DOHH2 (cell line): ENCODE data around the gene ZSWIM2.

Experiments
- H3F3A ChIP-seq: fragments of 200-600 bp; sonication (generic), shearing (Covaris generic); 2 replicates; pipeline ENCODE4 v1.6.0; 2016; ENCODE audit warnings: antibody characterized with exemption, mild to moderate bottlenecking; ENCODE audit not compliant: control insufficient read depth, insufficient read depth
- H3K27ac ChIP-seq: fragments of 200-600 bp; sonication (generic); 2 replicates; pipeline ENCODE4 v1.5.1; 2014; ENCODE audit warnings: low read depth, mild to moderate bottlenecking, low read length, moderate library complexity
- H3K27me3 ChIP-seq: fragments of 200-600 bp; sonication (generic); 2 replicates; pipeline ENCODE4 v1.6.1; 2014; ENCODE audit warnings: mild to moderate bottlenecking, low read length, mixed read lengths; ENCODE audit not compliant: control insufficient read depth
- H3K36me3 ChIP-seq: fragments of 200-600 bp; sonication (generic); 2 replicates; pipeline ENCODE4 v1.6.1; 2014; ENCODE audit warnings: mild to moderate bottlenecking, low read length, moderate library complexity, mixed read lengths; ENCODE audit not compliant: control insufficient read depth
- H3K4me1 ChIP-seq: fragments of 200-600 bp; sonication (generic); 2 replicates; pipeline ENCODE4 v1.6.1; 2014; ENCODE audit warnings: mild to moderate bottlenecking, low read length, mixed read lengths; ENCODE audit not compliant: control insufficient read depth
- H3K4me2 ChIP-seq: fragments of 200-600 bp; sonication (generic); 2 replicates; pipeline ENCODE4 v1.6.0; 2014; ENCODE audit warnings: mild to moderate bottlenecking, low read length, moderate library complexity
- H3K4me3 ChIP-seq: fragments of 200-600 bp; sonication (generic); 2 replicates; pipeline ENCODE4 v1.5.1; 2014; ENCODE audit warnings: mild to moderate bottlenecking, low read length, mixed read lengths
- H3K79me2 ChIP-seq: fragments of 200-600 bp; sonication (generic); 2 replicates; pipeline ENCODE4 v1.6.1; 2014; ENCODE audit warnings: mild to moderate bottlenecking, low read length, mixed read lengths; ENCODE audit not compliant: control insufficient read depth
- H3K9me2 ChIP-seq: fragments of 200-600 bp; sonication (generic); replicated peaks from 2 replicates; pipeline ENCODE4 v1.6.1; 2014; ENCODE audit warnings: mild to moderate bottlenecking, low read length, mixed read lengths; ENCODE audit not compliant: control insufficient read depth
- H3K9me3 ChIP-seq: fragments of 200-600 bp; sonication (generic); 2 replicates; pipeline ENCODE4 v1.6.1; 2014; ENCODE audit warnings: antibody characterized with exemption, low read length, mixed read lengths; ENCODE audit not compliant: control insufficient read depth, insufficient read depth
- H4K20me1 ChIP-seq: fragments of 200-600 bp; sonication (generic); 2 replicates; pipeline ENCODE4 v1.6.0; 2014; ENCODE audit warnings: low read depth, mild to moderate bottlenecking, antibody characterized with exemption, low read length, moderate library complexity; ENCODE audit not compliant: control insufficient read depth, insufficient read depth
- EZH2phosphoT487 ChIP-seq: fragments of 200-600 bp; sonication (generic); IDR thresholded peaks from 2 replicates; pipeline ENCODE4 v1.6.1; 2017; ENCODE audit warnings: borderline replicate concordance, mild to moderate bottlenecking, antibody characterized with exemption, low read length, moderate library complexity, mixed read lengths
- TF ChIP-seq, protein P1 (sequence below): fragments of 200-600 bp; sonication (generic); IDR thresholded peaks from one replicate; pipeline ENCODE4 v1.5.1; 2014; ENCODE audit warnings: antibody characterized with exemption, mild to moderate bottlenecking, low read depth, low read length; ENCODE audit not compliant: poor library complexity, severe bottlenecking

ZSWIM2 gene

DNA sequence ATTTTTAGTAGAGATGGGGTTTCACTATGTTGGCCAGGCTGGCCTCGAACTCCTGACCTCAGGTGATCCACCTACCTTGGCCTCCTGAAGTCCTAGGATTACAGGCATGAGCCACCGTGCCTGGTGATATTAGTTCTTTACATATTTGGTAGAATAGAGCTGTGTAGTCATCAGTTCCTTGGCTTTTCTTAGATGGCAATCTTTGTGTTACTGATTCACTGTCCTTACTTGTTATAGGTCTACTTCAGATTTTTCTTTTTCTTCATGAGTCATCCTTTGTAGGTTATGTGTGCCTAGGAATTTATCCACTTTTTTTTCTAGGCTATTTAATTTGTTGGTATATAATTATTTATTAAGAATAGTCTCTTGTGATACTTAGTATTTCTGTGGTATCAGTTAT is 30.3 kb upstream of the ZSWIM2 start:
- no peak for TF ChIP-seq EZH2phosphoT487
- TF ChIP-seq, protein P1, sequence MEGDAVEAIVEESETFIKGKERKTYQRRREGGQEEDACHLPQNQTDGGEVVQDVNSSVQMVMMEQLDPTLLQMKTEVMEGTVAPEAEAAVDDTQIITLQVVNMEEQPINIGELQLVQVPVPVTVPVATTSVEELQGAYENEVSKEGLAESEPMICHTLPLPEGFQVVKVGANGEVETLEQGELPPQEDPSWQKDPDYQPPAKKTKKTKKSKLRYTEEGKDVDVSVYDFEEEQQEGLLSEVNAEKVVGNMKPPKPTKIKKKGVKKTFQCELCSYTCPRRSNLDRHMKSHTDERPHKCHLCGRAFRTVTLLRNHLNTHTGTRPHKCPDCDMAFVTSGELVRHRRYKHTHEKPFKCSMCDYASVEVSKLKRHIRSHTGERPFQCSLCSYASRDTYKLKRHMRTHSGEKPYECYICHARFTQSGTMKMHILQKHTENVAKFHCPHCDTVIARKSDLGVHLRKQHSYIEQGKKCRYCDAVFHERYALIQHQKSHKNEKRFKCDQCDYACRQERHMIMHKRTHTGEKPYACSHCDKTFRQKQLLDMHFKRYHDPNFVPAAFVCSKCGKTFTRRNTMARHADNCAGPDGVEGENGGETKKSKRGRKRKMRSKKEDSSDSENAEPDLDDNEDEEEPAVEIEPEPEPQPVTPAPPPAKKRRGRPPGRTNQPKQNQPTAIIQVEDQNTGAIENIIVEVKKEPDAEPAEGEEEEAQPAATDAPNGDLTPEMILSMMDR = no peak
- no peaks in the 10 kb centered on the region for H3K79me2 ChIP-seq
- H3K27me3 ChIP-seq = no peaks in the 10 kb centered on the region
- H4K20me1 ChIP-seq = no peaks in the 10 kb centered on the region
- no peaks in the 10 kb centered on the region for H3K9me2 ChIP-seq
- H3K27ac ChIP-seq = no peak overlapping the region
- H3F3A ChIP-seq = no peaks in the 10 kb centered on the region
- no peak overlapping the region for H3K4me2 ChIP-seq
- H3K9me3 ChIP-seq = no peaks in the 10 kb centered on the region
- no peak overlapping the region for H3K4me3 ChIP-seq
- H3K4me1 ChIP-seq = no peaks in the 10 kb centered on the region
- H3K36me3 ChIP-seq = no peaks in the 10 kb centered on the region

DNA sequence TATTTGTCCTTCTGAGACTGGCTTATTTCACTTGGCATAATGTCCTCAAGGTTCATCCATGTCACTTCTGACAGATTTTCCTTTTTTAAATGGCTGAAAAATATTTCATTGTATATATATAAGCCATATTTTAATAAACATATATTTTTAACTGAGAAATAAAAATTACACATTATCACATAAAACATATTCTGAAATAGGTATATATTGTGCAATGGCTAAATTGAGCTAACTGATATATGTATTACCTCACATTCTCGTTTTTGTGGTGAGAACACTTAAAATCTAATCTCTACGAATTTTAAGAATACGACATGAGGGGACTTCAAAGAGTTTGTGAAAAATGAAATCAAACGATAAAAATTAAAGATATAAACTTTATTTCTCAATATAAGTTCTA is 25.7 kb upstream of the ZSWIM2 start:
- Histone ChIP-seq H3K36me3 (no peaks in the 10 kb centered on the region), H3F3A (no peaks in the 10 kb centered on the region), H3K4me2 (no peak overlapping the region), H3K79me2 (no peaks in the 10 kb centered on the region), H3K27me3 (0 out of 2 replicates have a peak, but pooled peaks cover 3% of the 10 kb centered on the region), H3K9me2 (no peaks in the 10 kb centered on the region), H3K4me1 (no peaks in the 10 kb centered on the region), H3K4me3 (no peak overlapping the region), H4K20me1 (no peaks in the 10 kb centered on the region), H3K9me3 (no peaks in the 10 kb centered on the region), H3K27ac (no peak overlapping the region)
- TF ChIP-seq EZH2phosphoT487 = no peak
- TF ChIP-seq, protein P1 = no peak

DNA sequence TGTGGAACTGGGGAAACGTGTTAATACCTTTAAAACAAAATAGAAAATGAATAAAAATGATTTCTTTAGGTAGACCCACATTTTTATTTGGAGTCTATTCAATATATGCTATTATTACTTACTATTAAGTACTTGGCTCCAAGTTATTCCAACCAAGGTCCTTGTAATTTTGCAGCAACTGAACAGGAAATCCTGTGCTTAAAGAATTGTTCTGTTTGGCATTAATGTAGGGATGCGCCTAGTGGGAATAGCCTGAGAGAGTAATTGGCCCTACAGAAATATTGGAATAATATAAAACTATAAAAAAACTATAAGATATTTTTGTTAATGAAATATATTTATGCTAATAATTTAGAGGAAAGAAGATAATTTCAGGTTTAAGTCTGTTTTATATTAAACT is 22.9 kb upstream of the ZSWIM2 start:
- Histone ChIP-seq H4K20me1 (no peaks in the 10 kb centered on the region), H3K36me3 (no peaks in the 10 kb centered on the region), H3K4me3 (no peak overlapping the region), H3K79me2 (no peaks in the 10 kb centered on the region), H3K4me2 (no peak overlapping the region), H3K9me2 (no peaks in the 10 kb centered on the region), H3K27ac (no peak overlapping the region), H3K4me1 (no peaks in the 10 kb centered on the region), H3F3A (no peaks in the 10 kb centered on the region), H3K9me3 (no peaks in the 10 kb centered on the region), H3K27me3 (0 out of 2 replicates have a peak, but pooled peaks cover 3% of the 10 kb centered on the region)
- TF ChIP-seq EZH2phosphoT487 = no peak
- TF ChIP-seq, protein P1 = no peak
